ENCODE data around the gene BRIX1. TPM values are rescaled to one million over a fixed set of nuclear protein-coding genes. Genes with fewer than 3 reads are reported as not detected.
A peak's percentile ranks its signal among the peaks of the same experiment; 100 is the strongest.

BRIX1 gene
- total and polyA plus RNA-seq, 2 of the 13 experiments (the other 11 are each of a cell fraction or from before 2014, with no cell fraction given), result 23.6 to 78.4 TPM

DNA sequence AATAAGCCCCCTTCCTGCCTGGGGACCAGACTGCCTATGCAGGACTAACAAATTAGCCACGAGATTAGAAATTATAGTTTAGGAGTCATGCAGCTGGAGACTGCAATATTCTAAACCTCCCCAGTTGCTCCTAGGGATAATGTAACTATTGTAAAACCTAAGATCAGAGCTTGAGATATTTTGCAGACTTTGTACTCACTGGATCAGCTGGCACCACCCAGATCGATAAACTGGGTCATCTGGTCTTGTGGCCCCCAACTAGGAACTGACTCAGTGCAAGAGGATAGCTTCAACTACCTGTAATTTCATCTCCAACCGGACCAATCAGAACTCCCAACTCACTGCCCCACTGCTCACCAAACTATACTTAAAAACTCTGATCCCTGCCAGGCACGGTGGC is 52.0 kb downstream of the BRIX1 start (continued):
- TF ChIP-seq ZBTB21 (CRISPR knock-in tag; IDR thresholded peaks at IDR 0.05) (no peak), GATAD2A (CRISPR knock-in tag; IDR thresholded peaks at IDR 0.05) (peak; percentile 21; the same call in 1 of the 2 replicates), ZNF512 (CRISPR knock-in tag; IDR thresholded peaks at IDR 0.05) (no peak), GABPB1 (CRISPR knock-in tag; IDR thresholded peaks at IDR 0.05) (0 out of 2 replicates have a peak, but pooled peaks have one; percentile 4), ZBTB43 (CRISPR knock-in tag; conservative IDR thresholded peaks at IDR 0.05) (no peak), KAT2B (IDR thresholded peaks at IDR 0.05; ENCODE audit: borderline replicate concordance, low read depth, low read length) (no peak), EHMT2 (IDR thresholded peaks at IDR 0.05; ENCODE audit: borderline replicate concordance, low read depth, low read length) (no peak), ZNF496 (CRISPR knock-in tag; IDR thresholded peaks at IDR 0.05; ENCODE audit: insufficient replicate concordance) (no peak), NR3C1 (CRISPR knock-in tag; IDR thresholded peaks at IDR 0.05) (no peak), FOSL2 (CRISPR knock-in tag; IDR thresholded peaks at IDR 0.05) (0 out of 2 replicates have a peak, but pooled peaks have one; percentile 36), ZNF362 (CRISPR knock-in tag; IDR thresholded peaks at IDR 0.05; ENCODE audit: borderline replicate concordance) (no peak), FLYWCH1 (CRISPR knock-in tag; IDR thresholded peaks at IDR 0.05) (no peak), CBFB (CRISPR knock-in tag; IDR thresholded peaks at IDR 0.05) (no peak), PCBP1 (IDR thresholded peaks at IDR 0.05; ENCODE audit: borderline replicate concordance, low read depth, low read length) (no peak)
- TF ChIP-seq, protein P1, sequence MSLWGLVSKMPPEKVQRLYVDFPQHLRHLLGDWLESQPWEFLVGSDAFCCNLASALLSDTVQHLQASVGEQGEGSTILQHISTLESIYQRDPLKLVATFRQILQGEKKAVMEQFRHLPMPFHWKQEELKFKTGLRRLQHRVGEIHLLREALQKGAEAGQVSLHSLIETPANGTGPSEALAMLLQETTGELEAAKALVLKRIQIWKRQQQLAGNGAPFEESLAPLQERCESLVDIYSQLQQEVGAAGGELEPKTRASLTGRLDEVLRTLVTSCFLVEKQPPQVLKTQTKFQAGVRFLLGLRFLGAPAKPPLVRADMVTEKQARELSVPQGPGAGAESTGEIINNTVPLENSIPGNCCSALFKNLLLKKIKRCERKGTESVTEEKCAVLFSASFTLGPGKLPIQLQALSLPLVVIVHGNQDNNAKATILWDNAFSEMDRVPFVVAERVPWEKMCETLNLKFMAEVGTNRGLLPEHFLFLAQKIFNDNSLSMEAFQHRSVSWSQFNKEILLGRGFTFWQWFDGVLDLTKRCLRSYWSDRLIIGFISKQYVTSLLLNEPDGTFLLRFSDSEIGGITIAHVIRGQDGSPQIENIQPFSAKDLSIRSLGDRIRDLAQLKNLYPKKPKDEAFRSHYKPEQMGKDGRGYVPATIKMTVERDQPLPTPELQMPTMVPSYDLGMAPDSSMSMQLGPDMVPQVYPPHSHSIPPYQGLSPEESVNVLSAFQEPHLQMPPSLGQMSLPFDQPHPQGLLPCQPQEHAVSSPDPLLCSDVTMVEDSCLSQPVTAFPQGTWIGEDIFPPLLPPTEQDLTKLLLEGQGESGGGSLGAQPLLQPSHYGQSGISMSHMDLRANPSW (CRISPR knock-in tag; IDR thresholded peaks at IDR 0.05; ENCODE audit: borderline replicate concordance), result no peak
- TF ChIP-seq, protein P2, sequence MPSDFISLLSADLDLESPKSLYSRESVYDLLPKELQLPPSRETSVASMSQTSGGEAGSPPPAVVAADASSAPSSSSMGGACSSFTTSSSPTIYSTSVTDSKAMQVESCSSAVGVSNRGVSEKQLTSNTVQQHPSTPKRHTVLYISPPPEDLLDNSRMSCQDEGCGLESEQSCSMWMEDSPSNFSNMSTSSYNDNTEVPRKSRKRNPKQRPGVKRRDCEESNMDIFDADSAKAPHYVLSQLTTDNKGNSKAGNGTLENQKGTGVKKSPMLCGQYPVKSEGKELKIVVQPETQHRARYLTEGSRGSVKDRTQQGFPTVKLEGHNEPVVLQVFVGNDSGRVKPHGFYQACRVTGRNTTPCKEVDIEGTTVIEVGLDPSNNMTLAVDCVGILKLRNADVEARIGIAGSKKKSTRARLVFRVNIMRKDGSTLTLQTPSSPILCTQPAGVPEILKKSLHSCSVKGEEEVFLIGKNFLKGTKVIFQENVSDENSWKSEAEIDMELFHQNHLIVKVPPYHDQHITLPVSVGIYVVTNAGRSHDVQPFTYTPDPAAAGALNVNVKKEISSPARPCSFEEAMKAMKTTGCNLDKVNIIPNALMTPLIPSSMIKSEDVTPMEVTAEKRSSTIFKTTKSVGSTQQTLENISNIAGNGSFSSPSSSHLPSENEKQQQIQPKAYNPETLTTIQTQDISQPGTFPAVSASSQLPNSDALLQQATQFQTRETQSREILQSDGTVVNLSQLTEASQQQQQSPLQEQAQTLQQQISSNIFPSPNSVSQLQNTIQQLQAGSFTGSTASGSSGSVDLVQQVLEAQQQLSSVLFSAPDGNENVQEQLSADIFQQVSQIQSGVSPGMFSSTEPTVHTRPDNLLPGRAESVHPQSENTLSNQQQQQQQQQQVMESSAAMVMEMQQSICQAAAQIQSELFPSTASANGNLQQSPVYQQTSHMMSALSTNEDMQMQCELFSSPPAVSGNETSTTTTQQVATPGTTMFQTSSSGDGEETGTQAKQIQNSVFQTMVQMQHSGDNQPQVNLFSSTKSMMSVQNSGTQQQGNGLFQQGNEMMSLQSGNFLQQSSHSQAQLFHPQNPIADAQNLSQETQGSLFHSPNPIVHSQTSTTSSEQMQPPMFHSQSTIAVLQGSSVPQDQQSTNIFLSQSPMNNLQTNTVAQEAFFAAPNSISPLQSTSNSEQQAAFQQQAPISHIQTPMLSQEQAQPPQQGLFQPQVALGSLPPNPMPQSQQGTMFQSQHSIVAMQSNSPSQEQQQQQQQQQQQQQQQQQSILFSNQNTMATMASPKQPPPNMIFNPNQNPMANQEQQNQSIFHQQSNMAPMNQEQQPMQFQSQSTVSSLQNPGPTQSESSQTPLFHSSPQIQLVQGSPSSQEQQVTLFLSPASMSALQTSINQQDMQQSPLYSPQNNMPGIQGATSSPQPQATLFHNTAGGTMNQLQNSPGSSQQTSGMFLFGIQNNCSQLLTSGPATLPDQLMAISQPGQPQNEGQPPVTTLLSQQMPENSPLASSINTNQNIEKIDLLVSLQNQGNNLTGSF (CRISPR knock-in tag; IDR thresholded peaks at IDR 0.05), result no peak

Measured in HepG2 (cell line).